ENCODE results near the gene KCNAB1. TPM values are rescaled to one million over a fixed set of nuclear protein-coding genes. Genes with fewer than 3 reads are reported as not detected.

Gene KCNAB1
- total and polyA plus RNA-seq, 2 donors (not counting 1 experiment from before 2014, with no cell fraction given), result 0.03 to 0.33 TPM

- H2AFZ ChIP-seq (ENCODE audit: low read length), result no peak overlapping the region
- no peaks in the 10 kb centered on the region for H3K27me3 ChIP-seq (ENCODE audit: control insufficient read depth, insufficient read depth, low read length)
- no peaks in the 10 kb centered on the region for H3K36me3 ChIP-seq (ENCODE audit: control insufficient read depth, insufficient read depth, low read length)
- H3K4me3 ChIP-seq (replicated peaks in 1 of 4; ENCODE audit: control extremely low read depth in 1 of 4, insufficient read depth in 1 of 4, low read depth in 3 of 4, low read length in 4 of 4), result no peak overlapping the region
- no peaks in the 10 kb centered on the region for H3K9me3 ChIP-seq (ENCODE audit: control insufficient read depth, insufficient read depth, low read depth, low read length)
- DNase-seq (ENCODE audit: low read depth in 2 of 2), result peak in 1 of 2 donors; percentile 12
- TF ChIP-seq CTCF (conservative IDR thresholded peaks at IDR 0.05 in 1 of 2, IDR thresholded peaks at IDR 0.05 in 1 of 2; ENCODE audit: low read depth in 1 of 2, low read length in 2 of 2) (no peak), EZH2 (IDR thresholded peaks at IDR 0.05; ENCODE audit: low read length, missing control alignments) (no peak)
- no peaks in the 10 kb centered on the region for H4K20me1 ChIP-seq (ENCODE audit: control insufficient read depth, extremely low read depth, insufficient read depth, low read length)
- H3K4me2 ChIP-seq (ENCODE audit: extremely low read depth, insufficient read depth, low read length), result no peak overlapping the region
- no peaks in the 10 kb centered on the region for H3K4me1 ChIP-seq (ENCODE audit: control insufficient read depth, extremely low read depth, insufficient read depth, low read length)
- H3K79me2 ChIP-seq (ENCODE audit: control insufficient read depth, insufficient read depth, low read length), result no peaks in the 10 kb centered on the region
- no peak overlapping the region for H3K9ac ChIP-seq (ENCODE audit: insufficient read depth, low read length)
- H3K27ac ChIP-seq (ENCODE audit: insufficient read depth, low read length), result no peak overlapping the region
Measured at GRCh38 chr3:156577736-156578135, 457.4 kb downstream of the KCNAB1 start.

- no peak for TF ChIP-seq CTCF (conservative IDR thresholded peaks at IDR 0.05 in 1 of 2, IDR thresholded peaks at IDR 0.05 in 1 of 2; ENCODE audit: low read depth in 1 of 2, low read length in 2 of 2)
- no peak for TF ChIP-seq EZH2 (IDR thresholded peaks at IDR 0.05; ENCODE audit: low read length, missing control alignments)
- no peaks in the 10 kb centered on the region for H3K79me2 ChIP-seq (ENCODE audit: control insufficient read depth, insufficient read depth, low read length)
- no peak for DNase-seq (ENCODE audit: low read depth in 2 of 2)
- no peak overlapping the region for H3K4me2 ChIP-seq (ENCODE audit: extremely low read depth, insufficient read depth, low read length)
- H3K36me3 ChIP-seq (ENCODE audit: control insufficient read depth, insufficient read depth, low read length), result no peaks in the 10 kb centered on the region
- H3K4me3 ChIP-seq (replicated peaks in 1 of 4; ENCODE audit: control extremely low read depth in 1 of 4, insufficient read depth in 1 of 4, low read depth in 3 of 4, low read length in 4 of 4), result no peak overlapping the region
- H4K20me1 ChIP-seq (ENCODE audit: control insufficient read depth, extremely low read depth, insufficient read depth, low read length), result no peaks in the 10 kb centered on the region
- no peaks in the 10 kb centered on the region for H3K4me1 ChIP-seq (ENCODE audit: control insufficient read depth, extremely low read depth, insufficient read depth, low read length)
- no peak overlapping the region for H3K27ac ChIP-seq (ENCODE audit: insufficient read depth, low read length)
- no peaks in the 10 kb centered on the region for H3K9me3 ChIP-seq (ENCODE audit: control insufficient read depth, insufficient read depth, low read depth, low read length)
- no peak overlapping the region for H3K9ac ChIP-seq (ENCODE audit: insufficient read depth, low read length)
- H2AFZ ChIP-seq (ENCODE audit: low read length), result no peak overlapping the region
- no peaks in the 10 kb centered on the region for H3K27me3 ChIP-seq (ENCODE audit: control insufficient read depth, insufficient read depth, low read length)
Measured at GRCh38 chr3:156579427-156579851, 459.1 kb downstream of the KCNAB1 start.

GRCh38 chr3:156581033-156581432 is 460.7 kb downstream of the KCNAB1 start:
- Histone ChIP-seq H3K4me1 (ENCODE audit: control insufficient read depth, extremely low read depth, insufficient read depth, low read length) (no peaks in the 10 kb centered on the region), H3K9ac (ENCODE audit: insufficient read depth, low read length) (no peak overlapping the region), H3K27ac (ENCODE audit: insufficient read depth, low read length) (no peak overlapping the region), H4K20me1 (ENCODE audit: control insufficient read depth, extremely low read depth, insufficient read depth, low read length) (no peaks in the 10 kb centered on the region), H3K36me3 (ENCODE audit: control insufficient read depth, insufficient read depth, low read length) (no peaks in the 10 kb centered on the region), H3K27me3 (ENCODE audit: control insufficient read depth, insufficient read depth, low read length) (no peaks in the 10 kb centered on the region), H3K9me3 (ENCODE audit: control insufficient read depth, insufficient read depth, low read depth, low read length) (no peaks in the 10 kb centered on the region), H3K4me2 (ENCODE audit: extremely low read depth, insufficient read depth, low read length) (no peak overlapping the region), H2AFZ (ENCODE audit: low read length) (no peak overlapping the region), H3K79me2 (ENCODE audit: control insufficient read depth, insufficient read depth, low read length) (no peaks in the 10 kb centered on the region), H3K4me3 (replicated peaks in 1 of 4; ENCODE audit: control extremely low read depth in 1 of 4, insufficient read depth in 1 of 4, low read depth in 3 of 4, low read length in 4 of 4) (no peak overlapping the region)
- no peak for DNase-seq (ENCODE audit: low read depth in 2 of 2)
- TF ChIP-seq EZH2 (IDR thresholded peaks at IDR 0.05; ENCODE audit: low read length, missing control alignments) (no peak), CTCF (conservative IDR thresholded peaks at IDR 0.05 in 1 of 2, IDR thresholded peaks at IDR 0.05 in 1 of 2; ENCODE audit: low read depth in 1 of 2, low read length in 2 of 2) (no peak)

Data from fibroblast of lung (primary cell).